OCI-LY1 (cell line): ENCODE measurements around the gene ITGAX.
"Not testable (repeated sequence)": the region's sequence is repeated elsewhere in the genome, so short reads cannot be mapped to it uniquely, and the experiment has no call there.

Experiments used
- H2AFZ ChIP-seq: fragments of 200-600 bp; sonication (generic), shearing (Covaris generic); 2 replicates; pipeline ENCODE4 v1.6.0; 2014; ENCODE audit warnings: antibody characterized with exemption, mild to moderate bottlenecking, low read length
- H3F3A ChIP-seq: fragments of 200-600 bp; sonication (generic), shearing (Covaris generic); 2 replicates; pipeline ENCODE4 v1.6.0; 2014; ENCODE audit warnings: mild to moderate bottlenecking, antibody characterized with exemption, low read length, moderate library complexity; ENCODE audit not compliant: insufficient read depth
- H3K27ac ChIP-seq: fragments of 200-600 bp; sonication (generic); 2 replicates; pipeline ENCODE4 v1.5.1; 2014; ENCODE audit warnings: low read length, mixed run types, mild to moderate bottlenecking, low read depth; ENCODE audit not compliant: poor library complexity, severe bottlenecking
- H3K27me3 ChIP-seq: fragments of 200-600 bp; sonication (generic); 2 replicates; pipeline ENCODE4 v1.6.0; 2014; ENCODE audit warnings: antibody characterized with exemption, mild to moderate bottlenecking, low read length, moderate library complexity; ENCODE audit not compliant: insufficient read depth
- H3K36me3 ChIP-seq: fragments of 200-600 bp; sonication (generic); 2 replicates; pipeline ENCODE4 v1.6.1; 2014; ENCODE audit warnings: mild to moderate bottlenecking, antibody characterized with exemption, low read length, moderate library complexity, mixed read lengths; ENCODE audit not compliant: insufficient read depth
- H3K4me1 ChIP-seq: fragments of 200-600 bp; sonication (generic); 2 replicates; pipeline ENCODE4 v1.5.1; 2014; ENCODE audit warnings: mild to moderate bottlenecking, low read length, moderate library complexity; ENCODE audit not compliant: insufficient read depth, severe bottlenecking
- H3K4me2 ChIP-seq: fragments of 200-600 bp; sonication (generic), shearing (Covaris generic); 2 replicates; pipeline ENCODE4 v1.6.1; 2014; ENCODE audit warnings: low read length
- H3K4me3 ChIP-seq: fragments of 200-600 bp; sonication (generic); 2 replicates; pipeline ENCODE4 v1.5.1; 2014; ENCODE audit warnings: low read length, low read depth, mild to moderate bottlenecking, mixed read lengths; ENCODE audit not compliant: poor library complexity, severe bottlenecking
- H3K79me2 ChIP-seq: fragments of 200-600 bp; shearing (Covaris generic); 2 replicates; pipeline ENCODE4 v1.6.1; 2016; ENCODE audit warnings: mixed run types, low read length, mixed read lengths; ENCODE audit not compliant: insufficient read depth
- H3K9ac ChIP-seq: fragments of 200-600 bp; sonication (generic), shearing (Covaris generic); 2 replicates; pipeline ENCODE4 v1.6.1; 2014; ENCODE audit warnings: mild to moderate bottlenecking, low read length, mixed read lengths
- H3K9me2 ChIP-seq: fragments of 200-600 bp; sonication (generic), shearing (Covaris generic); 2 replicates; pipeline ENCODE4 v1.6.1; 2014; ENCODE audit warnings: low read depth, mild to moderate bottlenecking, low read length, mixed read lengths
- H3K9me3 ChIP-seq: fragments of 200-600 bp; shearing (Covaris generic); 2 replicates; pipeline ENCODE4 v1.6.1; 2014; ENCODE audit warnings: low read length, mixed read lengths
- H4K20me1 ChIP-seq: fragments of 200-600 bp; sonication (generic), shearing (Covaris generic); 2 replicates; pipeline ENCODE4 v1.6.0; 2016; ENCODE audit warnings: mild to moderate bottlenecking, low read length; ENCODE audit not compliant: insufficient read depth
- CTCF ChIP-seq: fragments of 200-600 bp; sonication (generic), shearing (Covaris generic); IDR thresholded peaks from 2 replicates; pipeline ENCODE4 v1.5.1; 2017; ENCODE audit warnings: mild to moderate bottlenecking, antibody characterized with exemption, low read length, moderate library complexity, mixed read lengths
- EZH2 ChIP-seq: fragments of 200-600 bp; sonication (generic), shearing (Covaris generic); IDR thresholded peaks from 2 replicates; pipeline ENCODE4 v1.8.0; 2017; ENCODE audit warnings: borderline replicate concordance, mixed run types, mild to moderate bottlenecking, antibody characterized with exemption, low read length, moderate library complexity, mixed read lengths

ITGAX gene

GRCh38 chr16:31413943-31414342, 59.0 kb downstream of the ITGAX start:
- Histone ChIP-seq H3K4me2 (no peak overlapping the region), H3K9ac (no peak overlapping the region), H2AFZ (no peak overlapping the region), H3K27ac (no peak overlapping the region), H3K27me3 (no peaks in the 10 kb centered on the region), H4K20me1 (no peaks in the 10 kb centered on the region), H3K4me3 (no peak overlapping the region), H3K36me3 (no peaks in the 10 kb centered on the region), H3K9me3 (no peaks in the 10 kb centered on the region), H3K79me2 (no peaks in the 10 kb centered on the region), H3F3A (no peaks in the 10 kb centered on the region), H3K4me1 (no peaks in the 10 kb centered on the region), H3K9me2 (no peaks in the 10 kb centered on the region)
- TF ChIP-seq EZH2 (no peak), CTCF (no peak)

GRCh38 chr16:31414706-31415105, 59.7 kb downstream of the ITGAX start:
- Histone ChIP-seq H3K9ac (no peak overlapping the region), H3K79me2 (no peaks in the 10 kb centered on the region), H3K36me3 (no peaks in the 10 kb centered on the region), H3K9me3 (no peaks in the 10 kb centered on the region), H3K4me3 (no peak overlapping the region), H4K20me1 (no peaks in the 10 kb centered on the region), H3K4me1 (no peaks in the 10 kb centered on the region), H3K27ac (no peak overlapping the region), H3K9me2 (no peaks in the 10 kb centered on the region), H3F3A (no peaks in the 10 kb centered on the region), H3K4me2 (no peak overlapping the region), H2AFZ (no peak overlapping the region), H3K27me3 (no peaks in the 10 kb centered on the region)
- TF ChIP-seq EZH2 (no peak), CTCF (no peak)

- H3K4me2 ChIP-seq, result no peak overlapping the region
- no peak overlapping the region for H3K4me3 ChIP-seq
- no peaks in the 10 kb centered on the region for H3K9me2 ChIP-seq
- H2AFZ ChIP-seq, result no peak overlapping the region
- H3K79me2 ChIP-seq, result no peaks in the 10 kb centered on the region
- no peak overlapping the region for H3K9ac ChIP-seq
- no peaks in the 10 kb centered on the region for H3K4me1 ChIP-seq
- H3K27ac ChIP-seq, result no peak overlapping the region
- TF ChIP-seq CTCF (no peak), EZH2 (no peak)
- no peaks in the 10 kb centered on the region for H4K20me1 ChIP-seq
- H3K27me3 ChIP-seq, result no peaks in the 10 kb centered on the region
- H3F3A ChIP-seq, result no peaks in the 10 kb centered on the region
- H3K9me3 ChIP-seq, result no peaks in the 10 kb centered on the region
- H3K36me3 ChIP-seq, result no peaks in the 10 kb centered on the region
Observed at GRCh38 chr16:31416371-31416770, 61.4 kb downstream of the ITGAX start.

- not testable (repeated sequence) for H3K9ac ChIP-seq, H3K4me3 ChIP-seq, H3K36me3 ChIP-seq, H2AFZ ChIP-seq, H3K27me3 ChIP-seq, H3K79me2 ChIP-seq, H3K4me2 ChIP-seq, H3F3A ChIP-seq, H3K4me1 ChIP-seq, H3K9me3 ChIP-seq, H3K9me2 ChIP-seq, H3K27ac ChIP-seq, H4K20me1 ChIP-seq
Observed at GRCh38 chr16:31417036-31417435, 62.1 kb downstream of the ITGAX start.
